Midbrain (tissue), 1 donor: ENCODE results near the gene IRAK2.
A peak's percentile ranks its signal among the peaks of the same experiment; 100 is the strongest.
"Not testable (repeated sequence)": the region's sequence is repeated elsewhere in the genome, so short reads cannot be mapped to it uniquely, and the experiment has no call there.

Source experiments
- DNase-seq: peaks from one replicate; lab custom pipeline; 2025; lab: John Stamatoyannopoulos, UW

The IRAK2 gene

DNA sequence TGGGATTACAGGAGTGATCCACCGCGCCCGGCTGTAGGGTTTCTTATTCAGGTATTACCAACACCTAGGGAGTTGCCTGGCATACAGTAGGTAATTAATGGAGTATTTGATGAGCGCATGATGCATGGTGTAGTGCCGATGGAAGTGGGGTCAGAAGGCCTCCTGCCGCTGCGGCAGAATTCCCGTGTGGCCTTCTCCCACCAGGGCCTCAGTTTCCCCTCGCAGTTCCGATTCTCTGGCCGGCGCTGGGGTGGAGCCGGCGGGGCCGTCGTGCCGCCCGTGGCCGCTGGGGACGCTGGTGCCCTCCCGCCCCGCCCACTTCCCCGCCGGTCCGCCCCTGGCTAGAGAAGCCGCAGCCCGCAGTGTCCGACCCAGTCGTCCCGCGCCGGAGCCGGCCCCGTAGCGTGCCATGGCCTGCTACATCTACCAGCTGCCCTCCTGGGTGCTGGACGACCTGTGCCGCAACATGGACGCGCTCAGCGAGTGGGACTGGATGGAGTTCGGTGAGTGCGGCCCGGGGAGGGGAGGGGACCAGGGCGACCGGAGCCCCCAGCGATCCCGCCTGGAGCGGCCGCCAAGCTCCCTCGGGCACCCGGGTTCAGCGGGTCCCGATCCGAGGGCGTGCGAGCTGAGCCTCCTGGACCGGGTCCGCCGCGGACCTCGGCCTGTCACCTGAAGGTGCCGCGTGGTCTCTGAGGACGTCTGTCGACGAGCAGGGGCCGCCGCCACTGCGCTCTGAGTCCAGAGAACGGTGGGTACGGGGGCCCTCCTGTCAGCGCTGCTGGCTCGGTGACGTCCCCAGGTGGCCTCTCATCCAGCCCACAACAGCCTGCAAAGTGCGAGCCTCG is at the start of gene IRAK2:
Gene IRAK2, plus strand, starts transcription at position 374 of the 848 bp plus-strand sequence. Its CDS starts 36 bp downstream, at position 410.
- DNase-seq: peak; percentile 60

DNA sequence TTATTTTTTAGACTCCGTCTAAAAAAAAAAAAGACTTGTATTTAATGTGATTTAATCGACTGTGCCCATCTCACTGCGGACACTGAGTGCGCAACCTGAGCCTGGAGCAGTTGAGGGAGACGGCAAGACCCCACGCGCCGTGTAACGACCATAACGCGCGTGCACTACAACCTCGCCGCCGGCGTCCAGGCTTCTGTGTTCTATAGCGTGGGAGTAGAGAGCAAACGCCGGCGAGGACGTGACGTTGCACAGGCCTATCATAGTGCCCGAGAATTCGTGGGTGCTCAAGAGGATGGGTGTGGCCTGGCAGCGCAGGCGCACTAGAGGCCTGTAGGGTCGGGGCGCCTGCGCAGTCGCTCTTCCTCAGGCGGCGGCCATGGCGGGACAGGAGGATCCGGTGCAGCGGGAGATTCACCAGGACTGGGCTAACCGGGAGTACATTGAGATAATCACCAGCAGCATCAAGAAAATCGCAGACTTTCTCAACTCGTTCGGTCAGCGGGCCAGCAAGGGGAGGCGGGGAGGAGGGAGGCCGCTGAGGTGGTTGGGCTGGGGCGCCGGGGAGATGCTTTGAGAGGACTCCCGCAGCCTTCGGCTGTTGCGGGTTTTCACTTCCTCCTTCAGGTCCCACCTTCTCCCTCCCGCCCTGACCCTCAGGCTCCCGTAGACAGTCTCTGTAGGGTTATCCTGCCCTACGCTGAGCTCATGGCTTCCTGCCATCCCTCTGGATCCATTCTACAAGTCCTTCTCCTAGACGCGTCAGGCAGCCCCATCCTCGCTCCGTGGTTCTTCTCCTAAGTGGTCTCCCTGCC is 49.2 kb upstream of the IRAK2 start, which contains the start of gene BRK1:
Gene BRK1, plus strand, starts transcription at position 350 of the 812 bp plus-strand sequence. Its CDS starts 27 bp downstream, at position 377.
- peak; percentile 92 for DNase-seq

DNA sequence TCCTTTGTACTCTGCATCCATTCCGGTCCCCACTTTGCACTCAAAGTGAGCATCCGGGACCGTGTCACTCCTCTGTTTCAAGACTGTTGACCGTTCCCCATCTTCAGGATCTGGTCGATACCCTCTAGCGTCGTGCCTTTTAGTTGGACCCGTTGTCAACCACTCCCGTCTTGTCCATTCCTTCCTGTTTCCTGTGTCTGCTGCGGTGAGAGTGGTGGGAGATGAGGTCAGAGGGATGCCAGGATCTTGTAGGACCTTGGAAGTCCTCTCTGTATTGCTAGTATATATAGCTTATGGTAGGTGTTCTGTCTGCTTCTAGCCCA is 48.6 kb upstream of the IRAK2 start:
- DNase-seq: no peak

DNA sequence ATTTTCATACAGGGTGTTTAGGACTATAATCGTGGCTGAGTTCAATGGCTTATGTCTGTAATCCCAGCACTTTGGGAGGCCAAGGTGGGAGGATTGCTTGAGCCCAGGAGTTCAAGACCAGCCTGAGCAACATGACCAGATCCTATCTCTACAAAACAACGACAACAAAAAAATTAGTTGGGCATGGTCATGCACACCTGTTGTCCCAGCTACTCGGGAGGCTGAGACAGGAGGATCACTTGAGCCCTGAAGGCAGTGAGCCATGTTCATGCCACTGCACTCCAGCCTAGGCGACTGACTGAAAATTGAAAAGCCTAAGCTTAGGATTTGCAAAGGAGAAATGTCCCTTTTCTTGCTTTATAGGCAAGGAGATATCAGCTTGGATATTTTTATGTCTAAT is 47.8 kb upstream of the IRAK2 start:
- no peak for DNase-seq

GRCh38 chr3:10119376-10119775 is 45.3 kb upstream of the IRAK2 start:
- no peak for DNase-seq

- no peak for DNase-seq
Measured at GRCh38 chr3:10121064-10121463, 43.7 kb upstream of the IRAK2 start.

DNA sequence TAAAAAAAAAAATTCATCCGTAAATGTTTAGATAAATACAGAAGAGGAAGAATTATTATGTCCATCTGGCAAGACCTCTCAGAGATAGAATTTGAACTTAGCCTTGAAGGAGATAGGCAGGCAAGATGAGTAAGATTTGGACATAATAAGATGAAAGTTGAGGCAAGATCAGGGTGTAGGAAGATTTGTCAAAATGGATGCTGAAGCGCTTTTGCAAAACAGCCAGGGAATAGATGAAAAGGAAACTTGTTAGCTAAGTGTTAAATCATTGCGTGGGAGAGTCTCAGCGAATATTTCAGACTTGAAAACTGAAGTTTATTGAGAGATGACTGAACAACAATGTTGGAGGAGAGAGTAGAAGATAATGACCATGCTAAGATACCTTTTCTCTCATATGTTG is 42.0 kb upstream of the IRAK2 start:
- no peak for DNase-seq

GRCh38 chr3:10135872-10136271 is 28.8 kb upstream of the IRAK2 start:
- not testable (repeated sequence) for DNase-seq

DNA sequence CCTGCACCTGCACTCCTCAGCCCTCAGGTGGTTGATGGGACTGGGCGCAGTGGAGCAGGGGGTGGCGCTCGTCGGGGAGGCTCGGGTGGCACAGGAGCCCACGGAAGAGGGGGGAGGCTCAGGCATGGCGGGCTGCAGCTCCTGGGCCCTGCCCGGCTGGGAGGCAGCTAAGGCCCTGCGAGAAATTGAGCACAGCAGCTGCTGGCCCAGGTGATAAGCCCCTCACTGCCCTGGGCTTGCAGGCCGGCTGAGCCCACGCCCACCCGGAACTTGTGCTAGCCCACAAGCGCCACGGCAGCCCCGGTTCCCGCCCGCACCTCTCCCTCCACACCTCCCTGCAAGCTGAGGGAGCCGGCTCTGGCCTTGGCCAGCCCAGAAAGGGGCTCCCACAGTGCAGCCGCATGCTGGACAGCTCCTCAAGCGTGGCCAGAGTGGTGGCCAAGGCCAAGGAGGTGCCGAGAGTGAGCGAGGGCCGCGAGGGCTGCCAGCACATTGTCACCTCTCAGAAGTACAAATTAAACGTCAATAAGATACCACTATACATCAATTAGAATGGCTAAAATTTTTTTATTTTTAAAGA is 28.2 kb upstream of the IRAK2 start:
- no peak for DNase-seq

DNA sequence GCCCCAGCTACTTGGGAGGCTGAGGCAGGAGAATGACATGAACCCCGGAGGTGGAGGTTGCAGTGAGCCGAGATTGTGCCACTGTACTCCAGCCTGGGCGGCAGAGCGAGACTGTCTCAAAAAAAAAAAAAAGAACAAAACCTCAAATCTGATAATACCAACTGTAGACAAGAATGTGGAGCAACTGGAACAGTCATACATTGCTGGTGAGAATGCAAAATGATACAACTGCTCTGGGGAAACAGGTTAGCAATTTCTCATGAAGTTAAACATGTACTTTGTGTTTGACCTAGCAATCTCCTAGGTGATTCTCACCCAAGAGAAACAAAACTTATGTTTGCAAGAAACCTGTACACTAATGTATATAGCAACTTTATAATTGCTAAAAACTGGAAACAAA is 27.5 kb upstream of the IRAK2 start:
- no peak for DNase-seq

DNA sequence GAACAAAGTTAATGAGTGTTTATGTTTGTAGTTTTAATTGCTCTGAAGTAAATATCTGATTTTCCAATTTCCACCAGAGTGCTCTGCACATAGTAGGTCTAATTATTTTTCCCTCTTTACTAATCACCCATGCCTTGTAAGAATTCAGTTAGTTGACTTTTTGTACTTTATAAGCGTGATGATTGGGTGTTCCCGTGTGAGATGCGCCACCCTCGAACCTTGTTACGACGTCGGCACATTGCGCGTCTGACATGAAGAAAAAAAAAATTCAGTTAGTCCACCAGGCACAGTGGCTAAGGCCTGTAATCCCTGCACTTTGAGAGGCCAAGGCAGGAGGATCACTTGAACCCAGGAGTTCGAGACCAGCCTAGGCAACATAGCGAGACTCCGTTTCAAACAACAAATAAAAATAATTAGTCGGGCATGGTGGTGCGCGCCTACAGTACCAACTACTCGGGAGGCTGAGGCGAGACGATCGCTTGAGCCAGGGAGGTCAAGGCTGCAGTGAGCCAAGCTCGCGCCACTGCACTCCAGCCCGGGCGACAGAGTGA is 23.6 kb upstream of the IRAK2 start:
- DNase-seq: no peak

- DNase-seq: no peak
Measured at GRCh38 chr3:10142707-10143560, 21.8 kb upstream of the IRAK2 start.

- DNase-seq: no peak
Measured at GRCh38 chr3:10145685-10146084, 19.0 kb upstream of the IRAK2 start.

- DNase-seq: no peak
Measured at GRCh38 chr3:10149226-10149625, 15.5 kb upstream of the IRAK2 start.

- DNase-seq: no peak
Measured at GRCh38 chr3:10150987-10151386, 13.7 kb upstream of the IRAK2 start.

- no peak for DNase-seq
Measured at GRCh38 chr3:10154335-10155122, 10.2 kb upstream of the IRAK2 start.

GRCh38 chr3:10155123-10155472 is 9.6 kb upstream of the IRAK2 start:
- DNase-seq: no peak

- no peak for DNase-seq
Measured at GRCh38 chr3:10155658-10156057, 9.1 kb upstream of the IRAK2 start.

- no peak for DNase-seq
Measured at GRCh38 chr3:10157031-10157430, 7.7 kb upstream of the IRAK2 start.

DNA sequence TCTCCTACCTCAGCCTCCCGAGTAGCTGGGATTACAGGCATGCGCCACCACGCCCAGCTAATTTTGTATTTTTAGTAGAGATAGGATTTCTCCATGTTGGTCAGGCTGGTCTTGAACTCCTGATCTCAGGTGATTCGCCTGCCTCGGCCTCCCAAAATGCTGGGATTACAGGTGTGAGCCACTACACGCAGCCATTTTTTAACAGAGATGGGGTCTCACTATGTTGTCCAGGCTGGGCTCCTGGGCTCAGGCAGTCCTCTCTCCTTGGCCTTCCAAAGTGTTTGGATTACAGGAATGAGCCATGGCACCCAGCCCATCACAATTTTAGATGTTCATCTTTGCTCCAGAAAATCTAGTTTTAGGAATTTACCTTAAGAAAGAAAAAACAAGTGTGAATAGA is 6.2 kb upstream of the IRAK2 start:
- DNase-seq: not testable (repeated sequence)

- DNase-seq: no peak
Measured at GRCh38 chr3:10160346-10160745, 4.4 kb upstream of the IRAK2 start.
